Measurements from ENCODE around the gene PTPN5.
A peak's percentile ranks its signal among the peaks of the same experiment; 100 is the strongest.

The PTPN5 gene

GRCh38 chr11:18731441-18731840, 60.2 kb downstream of the PTPN5 start:
- CTCF ChIA-PET = interaction anchor here (0.6 to 14.5 kb wide), 38 partner anchors 10 to 627 kb away, joined by 3 to 361 read pairs (median 4); no protein-coding TSS in a partner anchor
- TF ChIP-seq, protein P1, sequence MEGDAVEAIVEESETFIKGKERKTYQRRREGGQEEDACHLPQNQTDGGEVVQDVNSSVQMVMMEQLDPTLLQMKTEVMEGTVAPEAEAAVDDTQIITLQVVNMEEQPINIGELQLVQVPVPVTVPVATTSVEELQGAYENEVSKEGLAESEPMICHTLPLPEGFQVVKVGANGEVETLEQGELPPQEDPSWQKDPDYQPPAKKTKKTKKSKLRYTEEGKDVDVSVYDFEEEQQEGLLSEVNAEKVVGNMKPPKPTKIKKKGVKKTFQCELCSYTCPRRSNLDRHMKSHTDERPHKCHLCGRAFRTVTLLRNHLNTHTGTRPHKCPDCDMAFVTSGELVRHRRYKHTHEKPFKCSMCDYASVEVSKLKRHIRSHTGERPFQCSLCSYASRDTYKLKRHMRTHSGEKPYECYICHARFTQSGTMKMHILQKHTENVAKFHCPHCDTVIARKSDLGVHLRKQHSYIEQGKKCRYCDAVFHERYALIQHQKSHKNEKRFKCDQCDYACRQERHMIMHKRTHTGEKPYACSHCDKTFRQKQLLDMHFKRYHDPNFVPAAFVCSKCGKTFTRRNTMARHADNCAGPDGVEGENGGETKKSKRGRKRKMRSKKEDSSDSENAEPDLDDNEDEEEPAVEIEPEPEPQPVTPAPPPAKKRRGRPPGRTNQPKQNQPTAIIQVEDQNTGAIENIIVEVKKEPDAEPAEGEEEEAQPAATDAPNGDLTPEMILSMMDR (IDR thresholded peaks at IDR 0.05; ENCODE audit: control extremely low read depth, extremely low read depth, low read depth, missing control alignments) = no peak

GRCh38 chr11:18730020-18730419, 61.6 kb downstream of the PTPN5 start:
- CTCF ChIA-PET = interaction anchor here (1.3 to 14.5 kb wide), 9 partner anchors 8 to 615 kb away, joined by 3 to 361 read pairs (median 24); no protein-coding TSS in a partner anchor
- TF ChIP-seq, protein P1 (IDR thresholded peaks at IDR 0.05; ENCODE audit: control extremely low read depth, extremely low read depth, low read depth, missing control alignments) = no peak
- POLR2A ChIA-PET = no interaction called here
- DNase-seq (ENCODE audit: extremely low spot score) = no peak

More at GRCh38 chr11:18731441-18731840, 60.2 kb downstream of the PTPN5 start:
- POLR2A ChIA-PET = no interaction called here
- no peak for DNase-seq (ENCODE audit: extremely low spot score)

- CTCF ChIA-PET = interaction anchor here (1.2 to 14.5 kb wide), 5 partner anchors 8 to 614 kb away, joined by 4 to 361 read pairs (median 62); no protein-coding TSS in a partner anchor
- TF ChIP-seq, protein P1 (IDR thresholded peaks at IDR 0.05; ENCODE audit: control extremely low read depth, extremely low read depth, low read depth, missing control alignments) = no peak
- POLR2A ChIA-PET = no interaction called here
- DNase-seq (ENCODE audit: extremely low spot score) = no peak
These were observed 62.2 kb downstream of the PTPN5 start for GRCh38 chr11:18729426-18729825.

DNA sequence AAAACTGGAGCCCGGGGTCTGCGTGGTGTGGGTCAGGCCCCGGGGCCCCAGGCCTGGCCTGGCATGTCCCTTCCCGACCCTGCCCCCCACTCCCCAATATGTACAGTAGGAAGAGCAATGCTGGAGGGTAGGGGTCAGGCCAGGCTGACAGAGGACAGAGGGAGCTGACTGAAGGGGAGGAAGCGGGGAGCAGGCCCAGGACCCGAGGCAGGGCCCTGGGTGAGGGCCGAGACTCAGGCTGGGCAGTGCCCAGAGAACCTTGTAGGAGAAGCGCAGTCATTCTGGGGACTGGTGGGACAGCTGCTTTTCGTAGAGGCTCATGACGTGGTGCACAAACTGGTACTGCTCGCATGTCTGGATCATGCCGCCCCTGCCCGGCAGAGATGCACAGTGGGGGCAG, 62.9 kb downstream of the PTPN5 start:
- CTCF ChIA-PET = interaction anchor here (1.0 to 14.5 kb wide), 19 partner anchors 7 to 661 kb away, joined by 3 to 361 read pairs (median 4); partner anchors contain the start of genes LDHA and TMEM86A
- POLR2A ChIA-PET = no interaction called here
- TF ChIP-seq, protein P1 (IDR thresholded peaks at IDR 0.05; ENCODE audit: control extremely low read depth, extremely low read depth, low read depth, missing control alignments) = no peak
- no peak for DNase-seq (ENCODE audit: extremely low spot score)

GRCh38 chr11:18727479-18728236, 63.9 kb downstream of the PTPN5 start:
- TF ChIP-seq, protein P1 (IDR thresholded peaks at IDR 0.05; ENCODE audit: control extremely low read depth, extremely low read depth, low read depth, missing control alignments) = peak; percentile 86
- DNase-seq (ENCODE audit: extremely low spot score) = peak; percentile 78
- ChIA-PET POLR2A (no interaction called here), CTCF (interaction anchor here (0.7 to 14.5 kb wide), 23 partner anchors 12 to 660 kb away, joined by 3 to 361 read pairs (median 4); partner anchors contain the start of genes LDHA and TMEM86A)

DNA sequence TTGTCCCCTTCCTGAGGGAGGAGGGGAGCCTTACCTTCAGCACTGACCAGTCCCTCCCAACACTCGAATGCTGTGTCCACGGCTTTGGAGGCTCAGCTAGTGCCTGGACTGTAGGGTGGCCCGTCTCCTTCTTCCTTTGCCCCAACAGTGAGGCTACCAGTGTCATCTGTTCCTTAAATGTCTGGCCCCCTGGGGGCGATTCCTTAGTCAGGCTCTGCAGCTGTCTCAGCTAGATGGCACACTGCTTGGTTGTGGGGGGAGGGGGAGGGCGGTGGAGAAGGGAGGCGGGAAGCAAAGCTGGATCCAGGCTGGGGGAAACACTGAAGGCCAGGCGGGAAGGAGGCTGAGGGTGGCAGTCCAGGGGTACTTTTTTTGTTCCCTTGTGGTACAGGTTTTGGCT, 65.6 kb downstream of the PTPN5 start, which contains the start of gene IGSF22:
IGSF22 (minus strand) TSS at position 149 of the 400 bp plus-strand sequence. CDS start 1,952 bp downstream, outside the sequence.
- no peak for DNase-seq (ENCODE audit: extremely low spot score)
- CTCF ChIA-PET = interaction anchor here (0.8 to 14.5 kb wide), 4 partner anchors 11 to 112 kb away, joined by 3 to 361 read pairs (median 9); no protein-coding TSS in a partner anchor
- POLR2A ChIA-PET = no interaction called here
- TF ChIP-seq, protein P1 (IDR thresholded peaks at IDR 0.05; ENCODE audit: control extremely low read depth, extremely low read depth, low read depth, missing control alignments) = no peak

All from GM10248 (cell line).